HL-60 (cell line): ENCODE results near the gene SNTG2.

ENCODE experiments used
- GABPA ChIP-seq: IDR thresholded peaks from 2 replicates; pipeline ENCODE4 v1.6.1; 2012; ENCODE audit warnings: low read depth
- POLR2AphosphoS5 ChIP-seq: IDR thresholded peaks from 2 replicates; pipeline ENCODE4 v1.6.1; 2012; ENCODE audit warnings: low read depth
- SPI1 ChIP-seq: IDR thresholded peaks from 2 replicates; pipeline ENCODE4 v1.6.1; 2012; ENCODE audit warnings: low read depth, mild to moderate bottlenecking, borderline replicate concordance
- TF ChIP-seq, protein P1 (sequence below): IDR thresholded peaks from one replicate; pipeline ENCODE4 v1.5.1; 2011; ENCODE audit warnings: low read length, control low read depth, inconsistent platforms; ENCODE audit not compliant: insufficient read depth
- TF ChIP-seq, protein P2 (sequence below): IDR thresholded peaks from 2 replicates; pipeline ENCODE4 v1.6.1; 2012; ENCODE audit warnings: low read depth; ENCODE audit not compliant: insufficient replicate concordance

DNA sequence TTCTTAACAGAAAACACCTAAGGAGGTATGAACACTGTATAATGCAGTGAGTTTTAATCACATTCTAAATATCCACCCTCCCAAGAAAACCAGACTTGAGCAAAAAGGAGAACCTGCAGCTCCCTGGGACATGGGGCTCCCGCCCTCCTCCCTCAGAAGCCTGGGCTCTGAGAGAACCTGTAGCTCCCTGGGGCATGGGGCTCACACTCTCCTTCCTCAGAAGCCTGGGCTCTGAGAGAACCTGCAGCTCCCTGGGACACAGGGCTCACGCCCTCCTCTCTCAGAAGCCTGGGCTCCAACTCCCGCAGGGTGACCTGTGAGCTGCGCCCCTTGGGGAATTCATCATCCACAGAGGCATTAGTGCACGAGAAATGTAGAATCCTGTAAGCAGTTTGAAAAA lies 222.9 kb downstream of the SNTG2 start:
- TF ChIP-seq, protein P1, sequence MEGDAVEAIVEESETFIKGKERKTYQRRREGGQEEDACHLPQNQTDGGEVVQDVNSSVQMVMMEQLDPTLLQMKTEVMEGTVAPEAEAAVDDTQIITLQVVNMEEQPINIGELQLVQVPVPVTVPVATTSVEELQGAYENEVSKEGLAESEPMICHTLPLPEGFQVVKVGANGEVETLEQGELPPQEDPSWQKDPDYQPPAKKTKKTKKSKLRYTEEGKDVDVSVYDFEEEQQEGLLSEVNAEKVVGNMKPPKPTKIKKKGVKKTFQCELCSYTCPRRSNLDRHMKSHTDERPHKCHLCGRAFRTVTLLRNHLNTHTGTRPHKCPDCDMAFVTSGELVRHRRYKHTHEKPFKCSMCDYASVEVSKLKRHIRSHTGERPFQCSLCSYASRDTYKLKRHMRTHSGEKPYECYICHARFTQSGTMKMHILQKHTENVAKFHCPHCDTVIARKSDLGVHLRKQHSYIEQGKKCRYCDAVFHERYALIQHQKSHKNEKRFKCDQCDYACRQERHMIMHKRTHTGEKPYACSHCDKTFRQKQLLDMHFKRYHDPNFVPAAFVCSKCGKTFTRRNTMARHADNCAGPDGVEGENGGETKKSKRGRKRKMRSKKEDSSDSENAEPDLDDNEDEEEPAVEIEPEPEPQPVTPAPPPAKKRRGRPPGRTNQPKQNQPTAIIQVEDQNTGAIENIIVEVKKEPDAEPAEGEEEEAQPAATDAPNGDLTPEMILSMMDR: no peak
- TF ChIP-seq POLR2AphosphoS5: no peak
- TF ChIP-seq, protein P2, sequence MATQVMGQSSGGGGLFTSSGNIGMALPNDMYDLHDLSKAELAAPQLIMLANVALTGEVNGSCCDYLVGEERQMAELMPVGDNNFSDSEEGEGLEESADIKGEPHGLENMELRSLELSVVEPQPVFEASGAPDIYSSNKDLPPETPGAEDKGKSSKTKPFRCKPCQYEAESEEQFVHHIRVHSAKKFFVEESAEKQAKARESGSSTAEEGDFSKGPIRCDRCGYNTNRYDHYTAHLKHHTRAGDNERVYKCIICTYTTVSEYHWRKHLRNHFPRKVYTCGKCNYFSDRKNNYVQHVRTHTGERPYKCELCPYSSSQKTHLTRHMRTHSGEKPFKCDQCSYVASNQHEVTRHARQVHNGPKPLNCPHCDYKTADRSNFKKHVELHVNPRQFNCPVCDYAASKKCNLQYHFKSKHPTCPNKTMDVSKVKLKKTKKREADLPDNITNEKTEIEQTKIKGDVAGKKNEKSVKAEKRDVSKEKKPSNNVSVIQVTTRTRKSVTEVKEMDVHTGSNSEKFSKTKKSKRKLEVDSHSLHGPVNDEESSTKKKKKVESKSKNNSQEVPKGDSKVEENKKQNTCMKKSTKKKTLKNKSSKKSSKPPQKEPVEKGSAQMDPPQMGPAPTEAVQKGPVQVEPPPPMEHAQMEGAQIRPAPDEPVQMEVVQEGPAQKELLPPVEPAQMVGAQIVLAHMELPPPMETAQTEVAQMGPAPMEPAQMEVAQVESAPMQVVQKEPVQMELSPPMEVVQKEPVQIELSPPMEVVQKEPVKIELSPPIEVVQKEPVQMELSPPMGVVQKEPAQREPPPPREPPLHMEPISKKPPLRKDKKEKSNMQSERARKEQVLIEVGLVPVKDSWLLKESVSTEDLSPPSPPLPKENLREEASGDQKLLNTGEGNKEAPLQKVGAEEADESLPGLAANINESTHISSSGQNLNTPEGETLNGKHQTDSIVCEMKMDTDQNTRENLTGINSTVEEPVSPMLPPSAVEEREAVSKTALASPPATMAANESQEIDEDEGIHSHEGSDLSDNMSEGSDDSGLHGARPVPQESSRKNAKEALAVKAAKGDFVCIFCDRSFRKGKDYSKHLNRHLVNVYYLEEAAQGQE: no peak
- TF ChIP-seq GABPA: no peak
- no peak for TF ChIP-seq SPI1
